Measurements from ENCODE around the gene THOP1. TPM values are rescaled to one million over a fixed set of nuclear protein-coding genes. Genes with fewer than 3 reads are reported as not detected.

Gene THOP1
- total and polyA plus RNA-seq, 12 donors: 23.1 to 138 (median 46.2) TPM

GRCh38 chr19:2805991-2806649, 20.8 kb downstream of the THOP1 start:
- H3K27me3 ChIP-seq: no peaks in the 10 kb centered on the region
- intact Hi-C loops (cut with DNase I): no loop called here
- no peaks in the 10 kb centered on the region for H3K9me3 ChIP-seq (replicated peaks in 1 of 3)
- H3K4me1 ChIP-seq (replicated peaks in 1 of 2): no peaks in the 10 kb centered on the region
- H3K36me3 ChIP-seq (replicated peaks in 1 of 2): peaks cover 0 to 25% of the 10 kb centered on the region in 2 donors
- 96 to 99% (median 97%) methylated on average over 13 to 23 of the region's 23 CpGs for WGBS, 4 donors
- no peak overlapping the region for H3K27ac ChIP-seq
- no peak for DNase-seq
- TF ChIP-seq CTCF (IDR thresholded peaks at IDR 0.05): no peak
- no peak for TF ChIP-seq POLR2A (IDR thresholded peaks at IDR 0.05)
- no peak overlapping the region for H3K4me3 ChIP-seq

GRCh38 chr19:2806736-2807378, 21.6 kb downstream of the THOP1 start:
- TF ChIP-seq CTCF (IDR thresholded peaks at IDR 0.05) (no peak), POLR2A (IDR thresholded peaks at IDR 0.05) (no peak)
- Histone ChIP-seq H3K36me3 (replicated peaks in 1 of 2) (peaks cover 0 to 25% of the 10 kb centered on the region in 2 donors), H3K4me3 (no peak overlapping the region), H3K27me3 (no peaks in the 10 kb centered on the region), H3K4me1 (replicated peaks in 1 of 2) (no peaks in the 10 kb centered on the region), H3K9me3 (replicated peaks in 1 of 3) (no peaks in the 10 kb centered on the region), H3K27ac (no peak overlapping the region)
- intact Hi-C loops (cut with DNase I): no loop called here
- WGBS, 4 donors: 94 to 99% (median 96%) methylated on average over 17 to 34 of the region's 34 CpGs
- no peak for DNase-seq

- TF ChIP-seq POLR2A (IDR thresholded peaks at IDR 0.05): no peak
- no peak for TF ChIP-seq CTCF (IDR thresholded peaks at IDR 0.05)
- Histone ChIP-seq H3K27ac (no peak overlapping the region), H3K27me3 (no peaks in the 10 kb centered on the region), H3K4me3 (no peak overlapping the region), H3K9me3 (replicated peaks in 1 of 3) (no peaks in the 10 kb centered on the region), H3K4me1 (replicated peaks in 1 of 2) (no peaks in the 10 kb centered on the region), H3K36me3 (replicated peaks in 1 of 2) (peaks cover 0 to 25% of the 10 kb centered on the region in 2 donors)
- DNase-seq: no peak
- WGBS, 4 donors: 91 to 97% (median 97%) methylated on average over 14 to 56 of the region's 56 CpGs
- intact Hi-C loops (cut with DNase I): no loop called here
Observed at GRCh38 chr19:2807379-2808128, 22.3 kb downstream of the THOP1 start.

Data from adrenal gland (tissue), 12 donors.